Lower leg skin (tissue), 4 donors: ENCODE measurements around the gene ANKRD33B. TPM values are rescaled to one million over a fixed set of nuclear protein-coding genes. Genes with fewer than 3 reads are reported as not detected.
A peak's percentile ranks its signal among the peaks of the same experiment; 100 is the strongest.

Experiments
- DNase-seq, 2 donors: peaks; one replicate each; pipeline ENCODE4 v3.0.0-alpha.2; 2019; ENCODE audit warnings: low spot score in 2 of 2
- H3K4me3 ChIP-seq: fragments of 200-600 bp; sonication (generic); 2 replicates; pipeline ENCODE4 v1.5.1; 2017; ENCODE audit warnings: mild to moderate bottlenecking, low read depth; ENCODE audit not compliant: poor library complexity, severe bottlenecking
- POLR2A ChIP-seq, 2 donors: fragments of 450-650 bp; IDR thresholded peaks; one replicate each; pipeline ENCODE4 v1.6.1; 2016 to 2017; ENCODE audit warnings: antibody characterized with exemption in 2 of 2, mild to moderate bottlenecking in 1 of 2, moderate library complexity in 1 of 2
- WGBS, 2 donors: methylation state at CpG; one replicate each; pipeline ENCODE4 v1.1.5; 2018; 5-methylcytosine and 5-hydroxymethylcytosine counted together
- intact Hi-C: fragments of 100-400 bp; cut with DNase I; formaldehyde crosslinking; loops from one replicate; pipeline ENCODE4 v1.15.0; 2023; ENCODE audit warnings: low total_unique reads
- total RNA-seq, 4 donors: library from RNA; depleted of rRNA; stranded (reverse); fragments of >200 nt; gene quantifications; one replicate each; pipeline ENCODE4 v1.1.0, GENCODE V29; 2016
- TF ChIP-seq, protein P1 (sequence below), 3 donors: fragments of 450-650 bp; IDR thresholded peaks; one replicate each; pipeline ENCODE4 v1.5.1; 2016; ENCODE audit warnings: antibody characterized with exemption in 3 of 3, mild to moderate bottlenecking in 3 of 3, moderate library complexity in 2 of 3

Gene ANKRD33B
- total RNA-seq, 4 donors from 2014 or later = 12.6 to 35.4 (median 17.6) TPM

DNA sequence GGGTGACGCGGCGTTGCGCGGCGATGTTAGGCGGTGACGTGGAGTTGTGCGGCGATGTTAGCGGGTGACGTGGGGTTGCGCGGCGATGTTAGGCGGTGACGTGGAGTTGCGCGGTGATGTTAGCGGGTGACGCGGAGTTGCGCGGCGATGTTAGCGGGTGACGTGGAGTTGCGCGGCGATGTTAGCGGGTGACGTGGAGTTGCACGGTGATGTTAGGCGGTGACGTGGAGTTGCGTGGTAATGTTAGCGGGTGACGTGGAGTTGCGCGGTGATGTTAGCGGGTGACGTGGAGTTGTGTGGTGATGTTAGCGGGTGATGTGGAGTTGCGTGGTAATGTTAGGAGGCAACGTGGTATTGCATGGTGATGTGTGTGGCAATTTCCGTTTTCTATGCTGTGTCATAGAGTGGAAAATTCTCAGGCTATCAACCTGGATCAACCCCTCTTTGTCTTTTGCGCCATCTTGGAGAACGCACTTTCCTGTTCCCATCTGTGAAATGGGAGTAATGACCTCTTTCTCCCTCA, 76.0 kb downstream of the ANKRD33B start:
- intact Hi-C loops = no loop called here
- 95 to 99% methylated on average over 20 to 33 of the region's 48 CpGs for WGBS, 2 donors
- H3K4me3 ChIP-seq = no peak overlapping the region
- DNase-seq = no peak
- TF ChIP-seq, protein P1, sequence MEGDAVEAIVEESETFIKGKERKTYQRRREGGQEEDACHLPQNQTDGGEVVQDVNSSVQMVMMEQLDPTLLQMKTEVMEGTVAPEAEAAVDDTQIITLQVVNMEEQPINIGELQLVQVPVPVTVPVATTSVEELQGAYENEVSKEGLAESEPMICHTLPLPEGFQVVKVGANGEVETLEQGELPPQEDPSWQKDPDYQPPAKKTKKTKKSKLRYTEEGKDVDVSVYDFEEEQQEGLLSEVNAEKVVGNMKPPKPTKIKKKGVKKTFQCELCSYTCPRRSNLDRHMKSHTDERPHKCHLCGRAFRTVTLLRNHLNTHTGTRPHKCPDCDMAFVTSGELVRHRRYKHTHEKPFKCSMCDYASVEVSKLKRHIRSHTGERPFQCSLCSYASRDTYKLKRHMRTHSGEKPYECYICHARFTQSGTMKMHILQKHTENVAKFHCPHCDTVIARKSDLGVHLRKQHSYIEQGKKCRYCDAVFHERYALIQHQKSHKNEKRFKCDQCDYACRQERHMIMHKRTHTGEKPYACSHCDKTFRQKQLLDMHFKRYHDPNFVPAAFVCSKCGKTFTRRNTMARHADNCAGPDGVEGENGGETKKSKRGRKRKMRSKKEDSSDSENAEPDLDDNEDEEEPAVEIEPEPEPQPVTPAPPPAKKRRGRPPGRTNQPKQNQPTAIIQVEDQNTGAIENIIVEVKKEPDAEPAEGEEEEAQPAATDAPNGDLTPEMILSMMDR (IDR thresholded peaks at IDR 0.05) = no peak
- no peak for TF ChIP-seq POLR2A (IDR thresholded peaks at IDR 0.05)

GRCh38 chr5:10642367-10642766, 78.5 kb downstream of the ANKRD33B start:
- WGBS, 2 donors = 79% methylated on average over 7 of the region's 7 CpGs
- no peak overlapping the region for H3K4me3 ChIP-seq
- intact Hi-C loops = no loop called here
- DNase-seq = peak in 1 of 2 donors; percentile 28
- no peak for TF ChIP-seq POLR2A (IDR thresholded peaks at IDR 0.05)
- TF ChIP-seq, protein P1 (IDR thresholded peaks at IDR 0.05) = no peak

GRCh38 chr5:10644192-10644591, 80.3 kb downstream of the ANKRD33B start:
- intact Hi-C loops = no loop called here
- peak in 1 of 2 donors; percentile 3 for DNase-seq
- TF ChIP-seq POLR2A (IDR thresholded peaks at IDR 0.05) = no peak
- TF ChIP-seq, protein P1 (IDR thresholded peaks at IDR 0.05) = no peak
- no peak overlapping the region for H3K4me3 ChIP-seq
- 78 to 83% methylated on average over 9 of the region's 9 CpGs for WGBS, 2 donors

DNA sequence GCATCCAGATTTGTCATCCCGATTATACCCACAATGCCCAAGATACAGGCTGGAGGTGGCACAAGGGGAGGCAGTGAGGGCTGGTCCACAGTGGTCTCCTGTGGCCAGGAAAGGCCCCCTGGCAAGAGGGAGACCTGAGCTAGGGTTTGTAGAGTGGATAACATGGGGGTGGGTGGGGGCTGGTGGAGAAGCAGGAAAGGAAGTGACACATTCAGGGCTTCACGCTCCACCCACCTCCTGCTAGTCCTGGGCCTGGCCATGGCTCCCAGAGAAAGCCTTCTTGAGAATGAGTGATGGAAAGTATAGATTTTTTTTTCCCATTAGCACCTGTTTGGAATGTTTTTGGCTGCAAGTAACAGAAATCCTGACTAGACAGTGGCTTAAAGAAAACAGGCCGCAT, 81.3 kb downstream of the ANKRD33B start:
- intact Hi-C loops = no loop called here
- TF ChIP-seq, protein P1 (IDR thresholded peaks at IDR 0.05) = no peak
- no peak for TF ChIP-seq POLR2A (IDR thresholded peaks at IDR 0.05)
- peak in 1 of 2 donors; percentile 70 for DNase-seq
- no peak overlapping the region for H3K4me3 ChIP-seq
- 95 to 98% methylated on average over 3 of the region's 3 CpGs for WGBS, 2 donors

DNA sequence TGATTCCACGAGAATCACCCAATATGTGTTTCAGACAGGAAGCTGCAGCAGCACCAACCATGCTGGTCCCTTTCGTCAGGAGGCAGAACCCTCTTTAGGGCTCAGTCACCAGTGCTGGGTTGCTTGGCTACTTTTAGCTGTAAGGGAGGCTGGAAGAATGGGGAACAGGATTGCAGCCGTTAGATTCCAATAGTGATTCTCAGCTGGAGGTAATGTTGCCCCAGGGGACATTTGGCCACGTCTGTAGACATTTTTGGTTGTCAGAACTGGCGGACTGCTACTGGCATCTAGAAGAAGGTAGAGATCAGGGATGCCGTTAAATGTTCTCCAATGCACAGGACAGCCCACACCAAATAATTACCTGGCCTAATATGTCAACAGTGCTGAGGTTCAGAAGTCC, 81.8 kb downstream of the ANKRD33B start:
- intact Hi-C loops = no loop called here
- no peak overlapping the region for H3K4me3 ChIP-seq
- no peak for DNase-seq
- TF ChIP-seq, protein P1 (IDR thresholded peaks at IDR 0.05) = no peak
- no peak for TF ChIP-seq POLR2A (IDR thresholded peaks at IDR 0.05)
- WGBS, 2 donors = 68 to 80% methylated on average over 6 of the region's 6 CpGs

DNA sequence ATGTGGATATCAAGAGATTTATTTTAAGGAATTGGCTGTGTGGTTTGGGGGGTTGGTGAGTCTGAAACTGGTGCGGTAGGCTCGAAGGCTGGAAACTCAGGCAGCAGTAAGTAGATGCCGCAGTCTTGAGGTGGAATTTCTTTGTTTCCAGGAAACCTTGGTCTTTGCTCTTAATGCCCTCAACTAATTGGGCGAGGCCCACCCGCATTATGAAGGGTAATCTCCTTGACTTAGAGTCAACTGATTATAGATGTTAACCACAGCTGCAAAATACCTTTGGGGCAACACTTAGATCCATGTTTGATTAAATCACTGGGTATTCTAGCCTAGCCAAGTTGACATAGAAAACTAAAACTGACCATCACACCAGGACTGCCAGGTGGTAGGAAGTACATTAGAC, 83.8 kb downstream of the ANKRD33B start:
- intact Hi-C loops = no loop called here
- DNase-seq = peak in 1 of 2 donors; percentile 15
- H3K4me3 ChIP-seq = no peak overlapping the region
- TF ChIP-seq, protein P1 (IDR thresholded peaks at IDR 0.05) = no peak
- TF ChIP-seq POLR2A (IDR thresholded peaks at IDR 0.05) = no peak
- WGBS, 2 donors = 96 to 98% methylated on average over 5 of the region's 5 CpGs
